Gastroesophageal sphincter (tissue), 3 donors: ENCODE measurements around the gene KRTAP10-9.

Experiments
- EP300 ChIP-seq: sonication (generic); formaldehyde crosslinking; IDR thresholded peaks from one replicate; pipeline ENCODE4 v1.6.1; 2017; ENCODE audit warnings: antibody characterized with exemption, mild to moderate bottlenecking
- TF ChIP-seq, protein P1 (sequence below), 4 experiments: fragments of 200-600 bp in 2 of 4; fragments of 450-650 bp in 2 of 4; sonication (generic) in 1 of 4; IDR thresholded peaks; one replicate each; pipeline ENCODE4 v1.5.1; 2017 to 2019; ENCODE audit warnings: antibody characterized with exemption in 4 of 4, mild to moderate bottlenecking in 2 of 4, moderate library complexity in 2 of 4

DNA sequence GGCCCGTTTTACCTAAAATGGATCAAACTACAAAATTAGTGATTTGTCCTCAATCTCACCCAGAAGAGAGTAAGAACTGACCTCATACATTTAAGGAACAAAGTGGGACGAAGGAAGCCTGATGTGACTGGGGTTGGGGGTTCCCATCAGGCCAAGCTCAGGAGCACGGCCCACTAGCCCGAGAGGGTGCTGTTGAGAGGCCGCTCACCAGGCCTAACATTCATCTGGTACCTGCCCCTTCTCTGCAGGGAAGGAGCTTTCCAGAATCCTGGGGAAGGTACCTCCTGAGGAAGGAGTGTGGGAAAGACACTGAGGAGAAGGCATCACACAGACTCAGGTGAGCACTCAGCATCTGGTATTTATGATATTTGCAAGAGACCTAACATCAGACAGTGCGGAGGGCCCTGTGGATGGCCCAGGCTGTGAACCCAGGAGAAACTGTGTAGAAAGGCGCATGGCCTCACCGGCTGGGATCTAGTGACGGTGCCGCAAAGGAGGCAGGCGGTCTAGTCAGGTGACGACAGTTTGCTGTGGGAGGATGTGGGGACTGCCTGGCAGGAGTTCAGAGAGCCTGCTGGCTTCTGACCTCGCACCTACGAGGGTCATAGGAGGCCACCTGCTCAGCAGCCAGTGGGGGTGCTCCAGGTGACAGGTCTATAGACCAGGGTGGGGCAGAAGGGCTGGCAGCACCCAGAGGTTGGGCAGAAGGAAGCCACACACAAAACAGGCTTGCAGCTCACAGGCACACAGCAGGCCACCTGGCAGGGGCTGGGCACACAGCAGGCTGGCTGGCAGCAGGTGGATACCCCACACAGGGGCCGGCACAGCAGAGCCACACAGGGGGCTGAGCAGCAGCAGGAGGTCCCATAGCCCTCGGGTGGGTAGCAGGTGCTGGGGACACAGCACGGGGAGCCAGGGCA, 27.0 kb downstream of the KRTAP10-9 start:
- TF ChIP-seq, protein P1, sequence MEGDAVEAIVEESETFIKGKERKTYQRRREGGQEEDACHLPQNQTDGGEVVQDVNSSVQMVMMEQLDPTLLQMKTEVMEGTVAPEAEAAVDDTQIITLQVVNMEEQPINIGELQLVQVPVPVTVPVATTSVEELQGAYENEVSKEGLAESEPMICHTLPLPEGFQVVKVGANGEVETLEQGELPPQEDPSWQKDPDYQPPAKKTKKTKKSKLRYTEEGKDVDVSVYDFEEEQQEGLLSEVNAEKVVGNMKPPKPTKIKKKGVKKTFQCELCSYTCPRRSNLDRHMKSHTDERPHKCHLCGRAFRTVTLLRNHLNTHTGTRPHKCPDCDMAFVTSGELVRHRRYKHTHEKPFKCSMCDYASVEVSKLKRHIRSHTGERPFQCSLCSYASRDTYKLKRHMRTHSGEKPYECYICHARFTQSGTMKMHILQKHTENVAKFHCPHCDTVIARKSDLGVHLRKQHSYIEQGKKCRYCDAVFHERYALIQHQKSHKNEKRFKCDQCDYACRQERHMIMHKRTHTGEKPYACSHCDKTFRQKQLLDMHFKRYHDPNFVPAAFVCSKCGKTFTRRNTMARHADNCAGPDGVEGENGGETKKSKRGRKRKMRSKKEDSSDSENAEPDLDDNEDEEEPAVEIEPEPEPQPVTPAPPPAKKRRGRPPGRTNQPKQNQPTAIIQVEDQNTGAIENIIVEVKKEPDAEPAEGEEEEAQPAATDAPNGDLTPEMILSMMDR (IDR thresholded peaks at IDR 0.05) = no peak
- no peak for TF ChIP-seq EP300
